HG03095 (cell line): ENCODE results near the gene COL23A1.
"Not testable (repeated sequence)": the region's sequence is repeated elsewhere in the genome, so short reads cannot be mapped to it uniquely, and the experiment has no call there.

ENCODE experiments used
- ATAC-seq: cut with Tn5 transposase; IDR thresholded peaks from one replicate; pipeline ENCODE4 v1.9.1; 2021; ENCODE audit warnings: moderate library complexity; ENCODE audit not compliant: unreplicated experiment

Gene COL23A1

DNA sequence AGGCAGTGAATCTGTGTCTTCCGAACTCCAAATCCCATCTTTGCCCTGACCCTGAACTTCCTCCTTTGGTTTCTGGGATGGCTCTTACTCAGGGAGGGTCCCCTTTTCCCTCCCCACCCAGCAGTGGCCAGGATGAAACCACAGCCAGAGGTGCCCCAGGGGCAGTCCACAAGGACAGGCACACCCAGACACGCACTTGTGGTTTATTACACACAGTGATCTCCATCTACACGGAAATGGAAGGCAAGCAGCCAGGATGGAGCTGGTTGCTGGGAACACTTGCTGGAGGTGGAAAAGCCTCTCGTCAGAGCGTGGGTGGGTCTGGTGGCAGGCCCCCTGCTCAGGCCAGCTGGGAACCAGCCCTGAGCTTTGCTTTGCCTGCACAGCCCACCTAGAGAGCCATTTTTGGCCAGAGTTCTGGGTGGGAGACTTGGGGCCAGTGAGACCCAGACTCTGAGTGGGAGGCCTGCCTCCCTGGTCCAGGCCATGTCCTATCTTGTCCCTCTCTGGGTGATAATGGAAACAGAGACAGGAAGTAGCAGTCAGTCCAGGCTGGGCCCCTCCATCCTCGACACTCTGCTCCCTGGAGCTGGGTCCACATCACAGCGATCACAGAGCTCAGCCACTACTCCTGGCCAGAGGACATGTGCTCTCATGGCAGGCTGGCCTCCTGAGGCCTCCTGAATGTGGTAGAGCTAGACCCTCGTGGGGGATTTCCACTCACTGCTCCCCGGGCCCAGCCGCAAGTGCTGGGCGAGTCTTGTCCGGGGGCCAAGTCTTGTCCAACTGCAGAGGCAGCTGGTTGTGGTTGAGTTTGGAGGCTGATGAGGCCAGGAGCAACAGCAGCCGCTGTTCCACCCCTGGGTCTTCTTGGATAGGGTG lies 352.5 kb downstream of the COL23A1 start:
- ATAC-seq = no peak

- no peak for ATAC-seq
These were observed 353.5 kb downstream of the COL23A1 start for GRCh38 chr5:178236679-178237078.

DNA sequence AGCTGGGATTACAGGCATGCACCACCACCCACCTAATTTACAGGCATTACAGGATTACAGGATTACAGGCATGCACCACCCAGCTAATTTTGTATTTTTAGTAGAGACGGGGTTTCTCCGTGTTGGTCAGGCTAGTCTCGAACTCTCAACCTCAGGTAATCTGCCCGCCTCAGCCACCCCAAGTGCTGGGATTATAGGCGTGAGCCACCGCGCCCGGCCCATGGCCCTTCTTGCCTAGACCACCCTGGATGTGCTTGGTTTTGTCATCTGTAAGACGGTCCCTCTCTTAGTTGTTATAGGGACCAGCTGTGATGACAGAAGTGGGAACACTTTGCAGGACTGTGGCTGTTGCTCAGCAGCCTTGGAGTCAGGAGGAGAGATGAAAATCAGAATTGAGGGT lies 354.1 kb downstream of the COL23A1 start:
- ATAC-seq = no peak

GRCh38 chr5:178235588-178235974 lies 354.6 kb downstream of the COL23A1 start:
- no peak for ATAC-seq

GRCh38 chr5:178234750-178235587 lies 355.2 kb downstream of the COL23A1 start:
- ATAC-seq = no peak

DNA sequence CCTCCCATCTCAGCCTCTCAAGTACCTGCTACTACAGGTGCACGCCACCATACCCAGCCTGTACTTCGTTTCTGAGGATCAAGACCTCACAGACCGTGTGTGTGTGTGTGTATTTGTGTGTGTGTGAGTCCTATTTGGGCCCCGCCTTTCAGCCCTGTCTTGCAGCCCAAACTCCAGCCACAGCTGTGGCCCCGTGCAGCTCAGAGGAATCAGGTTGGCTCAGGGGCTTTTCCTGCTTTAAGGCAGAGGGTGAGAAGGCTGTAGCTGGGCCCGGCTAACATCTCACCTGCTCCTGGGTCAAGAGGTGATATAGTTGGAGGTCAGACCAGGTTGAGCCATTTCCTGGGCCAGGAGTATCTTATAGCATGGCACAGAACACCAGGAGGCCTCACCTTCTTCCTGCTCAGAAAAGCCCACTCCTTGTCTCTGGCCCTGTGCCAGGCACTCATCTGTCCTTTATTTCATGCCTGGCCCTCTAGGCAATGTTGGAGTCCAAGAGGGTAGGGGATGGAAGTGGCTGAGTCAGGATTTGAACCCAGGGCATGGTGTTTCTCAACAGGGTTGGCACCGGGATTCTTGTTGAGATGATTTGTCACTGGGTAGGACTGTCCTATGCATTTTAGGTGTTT lies 356.0 kb downstream of the COL23A1 start:
- no peak for ATAC-seq

DNA sequence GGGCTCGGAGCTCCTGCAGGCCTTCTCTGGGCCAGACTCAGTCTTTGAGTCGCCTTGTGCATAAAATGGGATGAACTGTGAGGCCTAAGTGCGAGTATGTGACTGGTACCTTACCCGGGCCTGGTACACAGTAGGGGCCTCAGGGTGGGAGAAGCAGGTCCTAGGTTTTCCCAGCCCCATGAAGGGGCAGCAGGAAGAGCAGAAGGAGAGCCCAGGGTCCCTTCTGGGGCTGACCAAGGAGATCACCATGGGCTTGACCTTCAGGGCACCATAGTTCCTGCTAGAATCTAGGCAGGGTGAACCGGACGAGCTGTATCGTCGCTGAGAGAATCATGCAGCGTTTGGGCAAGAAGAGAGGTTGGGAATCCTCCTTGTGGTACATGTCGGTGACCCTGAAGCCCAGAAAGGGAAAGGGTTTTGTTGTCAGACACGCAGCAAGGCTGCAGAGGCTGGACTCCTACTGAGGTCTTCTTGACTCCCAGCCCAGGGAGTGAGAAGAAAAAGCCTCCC lies 357.2 kb downstream of the COL23A1 start:
- ATAC-seq = peak; percentile 23

- ATAC-seq = peak; percentile 56
These were observed 357.9 kb downstream of the COL23A1 start, which contains the start of gene PHYKPL for GRCh38 chr5:178232124-178232919. Gene PHYKPL, minus strand, starts transcription at chr5:178232802. Its CDS starts 252 bp downstream, at chr5:178232550.

- ATAC-seq = no peak
These were observed 358.6 kb downstream of the COL23A1 start for GRCh38 chr5:178231539-178232123.

GRCh38 chr5:178230879-178231538 lies 359.2 kb downstream of the COL23A1 start:
- no peak for ATAC-seq

GRCh38 chr5:178229861-178230260 lies 360.3 kb downstream of the COL23A1 start:
- no peak for ATAC-seq

DNA sequence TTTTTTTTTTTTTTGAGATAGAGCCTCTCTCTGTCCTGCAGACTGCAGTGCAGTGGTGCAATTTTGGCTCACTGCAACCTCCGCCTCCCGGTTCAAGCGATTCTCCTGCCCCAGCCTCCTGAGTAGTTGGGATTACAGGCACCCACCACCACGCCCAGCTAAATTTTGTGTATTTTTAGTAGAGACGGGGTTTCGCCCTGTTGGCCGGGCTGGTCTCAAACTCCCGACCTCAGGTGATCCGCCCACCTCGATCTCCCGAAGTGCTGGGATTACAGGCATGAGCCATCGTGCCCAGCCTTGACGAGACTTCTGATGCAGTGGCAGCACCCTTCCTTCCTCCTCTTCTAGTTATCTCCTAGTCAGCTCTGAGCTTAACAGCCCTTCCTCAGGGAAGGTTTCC lies 361.1 kb downstream of the COL23A1 start:
- ATAC-seq = not testable (repeated sequence)

- no peak for ATAC-seq
These were observed 361.6 kb downstream of the COL23A1 start for GRCh38 chr5:178228609-178229008.

DNA sequence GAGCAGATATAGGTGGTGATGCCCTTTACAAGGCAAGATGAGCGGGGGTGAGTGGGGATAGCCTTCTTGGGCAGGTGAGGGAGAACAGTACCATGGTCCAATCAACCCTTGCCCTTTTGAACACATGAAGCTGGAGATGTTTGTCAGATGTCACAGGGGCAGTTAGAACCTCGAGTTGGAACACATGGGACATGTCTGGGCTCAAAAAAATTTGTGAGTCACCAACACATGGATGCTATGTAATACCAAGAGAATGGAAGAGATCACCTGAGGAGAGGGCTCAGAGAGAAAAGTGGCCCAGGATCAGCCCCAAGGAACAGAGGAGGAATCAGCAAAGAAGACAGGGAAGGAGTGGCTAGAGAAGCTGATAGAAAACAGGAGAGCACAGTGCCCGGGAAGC lies 362.3 kb downstream of the COL23A1 start:
- no peak for ATAC-seq

GRCh38 chr5:178227138-178227659 lies 363.0 kb downstream of the COL23A1 start:
- no peak for ATAC-seq

DNA sequence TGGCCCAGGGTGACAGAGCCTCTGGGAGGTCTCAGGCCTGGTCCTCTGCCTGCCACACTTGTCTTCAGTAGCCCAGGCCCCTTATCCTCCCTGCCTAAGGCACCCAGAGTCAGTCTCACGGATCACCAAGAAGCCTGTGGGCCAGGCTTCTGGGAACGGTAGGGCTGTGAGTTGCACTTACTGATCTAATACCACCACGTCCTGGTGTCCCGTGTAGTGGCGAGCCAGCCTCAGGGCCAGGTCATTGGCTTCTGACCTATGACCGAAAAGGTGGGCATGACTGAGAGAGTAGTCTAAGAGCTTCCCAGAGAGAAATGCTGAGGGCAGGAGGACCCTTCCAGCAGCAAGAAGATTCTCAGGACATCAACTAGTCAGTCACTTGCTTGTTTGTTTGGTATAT lies 365.0 kb downstream of the COL23A1 start:
- no peak for ATAC-seq

- no peak for ATAC-seq
These were observed 365.8 kb downstream of the COL23A1 start for GRCh38 chr5:178224403-178224802.

- ATAC-seq = no peak
These were observed 366.3 kb downstream of the COL23A1 start for GRCh38 chr5:178223828-178224335.

DNA sequence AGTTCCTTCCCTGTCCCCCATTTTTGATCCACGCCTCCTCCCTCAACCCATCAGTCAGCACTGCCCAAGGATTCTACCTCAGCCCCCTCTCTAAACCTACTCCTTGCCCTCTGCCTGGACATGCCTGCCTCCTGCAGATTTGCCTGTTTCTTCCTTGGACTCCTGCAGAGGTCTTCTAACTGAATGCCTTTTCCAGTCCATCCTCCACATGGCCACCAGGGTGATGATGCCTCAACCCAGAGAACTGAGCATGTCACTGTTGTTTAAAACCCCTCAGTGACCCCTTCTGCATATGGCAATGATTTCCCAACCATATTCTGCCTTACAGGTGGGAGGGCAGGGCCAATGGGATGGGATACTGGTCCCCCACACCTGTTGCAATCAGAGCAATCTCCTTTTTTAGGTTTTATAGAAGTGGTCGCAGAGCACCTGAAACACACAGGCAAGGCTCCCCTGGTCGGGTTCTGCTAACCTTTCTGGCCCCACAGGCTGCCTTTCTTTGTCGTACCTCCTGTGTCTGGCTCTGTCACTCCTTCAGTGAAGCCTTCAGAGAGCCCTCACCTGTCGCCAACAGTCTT lies 366.9 kb downstream of the COL23A1 start:
- ATAC-seq = no peak
